ENCODE data around the gene FBL. TPM values are rescaled to one million over a fixed set of nuclear protein-coding genes. Genes with fewer than 3 reads are reported as not detected.
"Not testable (repeated sequence)": the region's sequence is repeated elsewhere in the genome, so short reads cannot be mapped to it uniquely, and the experiment has no call there.

FBL gene
- 92.6 TPM for total RNA-seq

GRCh38 chr19:39845933-39846677, at the start of gene FBL:
TSS of gene FBL (minus strand) at chr19:39846379. CDS start at chr19:39846300, 79 bp downstream.
- peak; percentile 96 for DNase-seq (ENCODE audit: low spot score)

GRCh38 chr19:39895096-39895495, 48.9 kb upstream of the FBL start:
- DNase-seq (ENCODE audit: low spot score), result not testable (repeated sequence)

- DNase-seq (ENCODE audit: low spot score), result not testable (repeated sequence)
Observed at GRCh38 chr19:39894236-39894606, 48.0 kb upstream of the FBL start.

GRCh38 chr19:39893366-39894235, 47.4 kb upstream of the FBL start:
- peak; percentile 69 for DNase-seq (ENCODE audit: low spot score)

- not testable (repeated sequence) for DNase-seq (ENCODE audit: low spot score)
Observed at GRCh38 chr19:39892506-39892902, 46.3 kb upstream of the FBL start.

- DNase-seq (ENCODE audit: low spot score), result peak; percentile 59
Observed at GRCh38 chr19:39891660-39892505, 45.7 kb upstream of the FBL start.

GRCh38 chr19:39890755-39891551, 44.8 kb upstream of the FBL start:
- no peak for DNase-seq (ENCODE audit: low spot score)

- DNase-seq (ENCODE audit: low spot score), result not testable (repeated sequence)
Observed at GRCh38 chr19:39889872-39890754, 43.9 kb upstream of the FBL start.

- not testable (repeated sequence) for DNase-seq (ENCODE audit: low spot score)
Observed at GRCh38 chr19:39887456-39887951, 41.3 kb upstream of the FBL start.

- DNase-seq (ENCODE audit: low spot score), result not testable (repeated sequence)
Observed at GRCh38 chr19:39885821-39886554, 39.8 kb upstream of the FBL start.

GRCh38 chr19:39884721-39885120, 38.5 kb upstream of the FBL start:
- DNase-seq (ENCODE audit: low spot score), result not testable (repeated sequence)

GRCh38 chr19:39882645-39883044, 36.5 kb upstream of the FBL start:
- DNase-seq (ENCODE audit: low spot score), result not testable (repeated sequence)

- not testable (repeated sequence) for DNase-seq (ENCODE audit: low spot score)
Observed at GRCh38 chr19:39881495-39882110, 35.4 kb upstream of the FBL start.

GRCh38 chr19:39880241-39880640, 34.1 kb upstream of the FBL start:
- not testable (repeated sequence) for DNase-seq (ENCODE audit: low spot score)

- DNase-seq (ENCODE audit: low spot score), result not testable (repeated sequence)
Observed at GRCh38 chr19:39879796-39880195, 33.6 kb upstream of the FBL start.

GRCh38 chr19:39878866-39879265, 32.7 kb upstream of the FBL start:
- not testable (repeated sequence) for DNase-seq (ENCODE audit: low spot score)

- no peak for DNase-seq (ENCODE audit: low spot score)
Observed at GRCh38 chr19:39878398-39878797, 32.2 kb upstream of the FBL start.

GRCh38 chr19:39877982-39878381, 31.8 kb upstream of the FBL start:
- not testable (repeated sequence) for DNase-seq (ENCODE audit: low spot score)

GRCh38 chr19:39877488-39877887, 31.3 kb upstream of the FBL start:
- not testable (repeated sequence) for DNase-seq (ENCODE audit: low spot score)
